HG02588 (cell line): ENCODE results near the gene SLC6A8.
"Not testable (repeated sequence)": the region's sequence is repeated elsewhere in the genome, so short reads cannot be mapped to it uniquely, and the experiment has no call there.

Source experiments
- ATAC-seq: cut with Tn5 transposase; IDR thresholded peaks from one replicate; pipeline ENCODE4 v1.9.1; 2021; ENCODE audit warnings: mild to moderate bottlenecking, moderate library complexity; ENCODE audit not compliant: unreplicated experiment

SLC6A8 gene

DNA sequence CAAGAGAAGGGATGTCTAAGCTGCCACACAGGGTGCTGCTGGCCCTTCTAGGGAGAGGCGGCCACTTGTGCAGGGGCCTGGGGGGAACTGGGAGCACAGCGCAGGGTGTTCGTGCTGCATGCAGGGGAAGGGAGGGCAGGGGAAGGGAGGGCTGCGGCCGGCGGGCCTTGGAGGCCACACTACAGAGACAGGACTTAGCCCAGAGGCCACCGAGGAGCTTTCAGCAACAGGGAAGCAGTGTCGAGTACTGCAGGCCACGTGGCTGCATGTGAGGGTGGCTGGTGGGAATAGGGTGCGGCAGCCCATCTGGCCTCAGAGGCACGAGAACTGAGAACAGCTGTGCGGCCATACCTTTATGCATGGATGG, 57.3 kb downstream of the SLC6A8 start:
- ATAC-seq, result not testable (repeated sequence)
